Stimulated activated CD4-positive, alpha-beta T cell treated with anti-CD3 and anti-CD28 coated beads, Interleukin-1b, Interleukin-23, amount 100 ng/mL, for 48 hours (primary cell): Measurements from ENCODE around the gene PHLDB2.

Source experiments
- DNase-seq: peaks from one replicate; pipeline ENCODE4 v3.0.0-alpha.2; 2020

PHLDB2 gene

DNA sequence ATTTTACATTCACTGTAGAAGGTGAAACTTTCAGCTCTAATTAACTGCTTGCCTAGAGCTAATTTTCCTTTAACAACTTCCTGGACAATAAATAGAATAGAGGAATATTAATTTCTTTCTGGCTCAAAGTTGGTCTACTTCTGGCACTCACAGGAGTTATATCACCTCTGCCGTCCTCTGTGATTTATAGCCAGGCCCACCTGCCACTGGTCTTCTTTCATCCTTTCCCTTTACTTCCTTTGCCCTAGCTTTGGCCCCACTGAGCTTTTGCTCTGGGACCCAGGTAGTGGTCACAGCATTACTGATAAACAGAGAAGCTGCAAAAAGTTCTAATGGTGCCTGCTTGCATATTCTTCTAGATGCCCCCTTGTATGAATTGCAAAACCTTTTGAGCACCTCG, 70.4 kb downstream of the PHLDB2 start:
- DNase-seq = no peak

DNA sequence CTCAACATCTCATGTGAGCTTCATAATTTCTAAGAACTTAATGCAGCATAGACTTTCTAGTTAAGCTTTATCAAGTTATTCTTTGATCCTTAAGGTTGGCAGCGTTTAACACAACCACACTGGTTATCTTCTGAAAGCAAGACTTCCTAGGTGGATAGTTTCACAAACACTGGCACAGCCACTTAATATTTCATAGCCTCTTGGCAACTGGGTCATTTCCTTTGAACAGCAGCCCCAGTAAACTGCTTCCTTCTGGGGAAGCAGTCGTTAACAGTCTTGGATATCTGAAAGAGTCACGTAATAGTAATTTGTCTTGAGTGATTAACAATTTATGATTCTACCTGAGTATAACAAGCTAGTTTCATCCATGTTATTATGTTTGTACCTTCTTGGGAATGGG, 73.9 kb downstream of the PHLDB2 start:
- DNase-seq = no peak

DNA sequence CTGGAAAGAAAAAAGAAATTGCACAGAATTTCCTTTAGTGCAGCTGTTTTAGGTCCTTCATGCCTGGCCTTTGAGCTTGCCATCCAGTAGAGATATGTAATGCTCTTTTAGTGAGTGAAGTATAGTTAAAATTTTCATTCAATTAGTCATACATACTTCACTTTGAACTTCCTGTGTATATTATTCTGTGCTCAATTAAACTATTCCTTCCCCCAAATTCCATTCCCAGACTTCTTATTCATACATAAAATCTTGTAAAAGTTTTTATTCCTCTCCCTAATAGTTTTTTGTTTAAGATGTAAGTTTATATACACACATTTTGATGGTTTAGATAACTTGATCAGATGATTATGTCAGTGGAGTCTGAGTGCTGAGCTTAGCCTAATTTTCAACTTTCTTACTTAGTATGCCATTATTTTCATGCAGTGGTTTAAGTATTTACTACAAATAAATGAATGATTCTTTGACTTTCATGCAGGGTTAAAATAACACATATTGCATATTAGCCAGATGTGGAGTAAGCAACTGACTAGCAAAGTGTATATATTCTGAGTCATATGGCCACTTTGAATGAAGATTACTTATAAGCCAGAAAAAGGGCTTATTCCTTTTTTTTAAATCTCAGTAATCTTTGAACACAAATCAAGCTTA, 77.3 kb downstream of the PHLDB2 start:
- DNase-seq = no peak

DNA sequence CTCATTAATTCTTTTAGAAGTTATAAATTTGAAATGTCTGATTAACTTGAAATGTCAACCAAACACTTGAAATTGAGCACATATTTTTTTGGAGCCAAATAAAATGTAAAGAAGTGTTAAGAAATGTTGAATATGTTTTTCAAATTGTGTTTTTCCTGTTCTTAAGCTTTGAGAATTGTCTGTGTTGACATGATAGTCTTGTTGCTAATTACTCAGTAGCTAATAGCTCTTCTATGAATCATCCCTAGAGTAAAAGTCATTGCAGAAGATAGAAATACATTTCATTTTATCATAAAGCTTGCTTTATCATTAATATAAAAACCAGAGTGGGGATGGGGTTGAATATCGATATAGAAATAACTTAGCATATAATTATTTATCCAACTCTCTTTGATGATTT, 77.9 kb downstream of the PHLDB2 start:
- no peak for DNase-seq

DNA sequence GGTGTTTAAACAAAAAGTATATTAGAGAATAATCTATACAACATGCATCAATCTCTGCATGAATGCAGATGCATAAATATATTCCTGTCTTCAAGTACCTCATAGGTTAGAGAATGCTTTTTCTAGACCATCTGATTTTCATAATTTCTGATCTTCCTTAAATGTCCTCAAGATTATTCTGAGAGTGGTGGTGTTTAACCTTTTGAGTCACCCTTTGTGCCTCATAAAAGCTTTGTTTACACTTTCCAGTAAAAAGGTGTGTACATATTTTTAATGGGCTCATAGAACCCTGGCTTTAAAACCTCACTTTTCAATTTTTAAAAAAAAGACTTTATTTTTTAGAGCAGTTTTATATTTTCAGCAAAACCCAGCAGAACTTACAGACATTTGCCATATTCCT, 78.8 kb downstream of the PHLDB2 start:
- no peak for DNase-seq

DNA sequence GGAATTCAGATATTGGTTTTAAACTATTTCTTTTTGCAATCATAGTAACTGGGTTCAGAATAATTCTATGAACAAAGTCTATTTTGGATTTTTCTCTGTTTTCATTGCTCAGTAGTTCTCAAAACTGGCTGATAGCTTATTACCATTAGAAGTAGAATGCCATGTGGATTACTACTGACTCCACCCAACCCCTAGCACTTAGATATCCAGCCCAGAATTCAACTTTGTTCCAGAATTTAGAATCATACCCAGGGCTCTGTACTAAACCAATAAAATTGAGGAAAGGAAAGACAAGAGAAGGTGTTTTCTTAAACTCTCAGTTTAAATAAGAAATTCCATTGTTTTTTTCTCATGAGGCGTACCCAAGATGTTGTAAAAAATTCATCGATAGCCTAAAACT, 80.8 kb downstream of the PHLDB2 start:
- DNase-seq = no peak

DNA sequence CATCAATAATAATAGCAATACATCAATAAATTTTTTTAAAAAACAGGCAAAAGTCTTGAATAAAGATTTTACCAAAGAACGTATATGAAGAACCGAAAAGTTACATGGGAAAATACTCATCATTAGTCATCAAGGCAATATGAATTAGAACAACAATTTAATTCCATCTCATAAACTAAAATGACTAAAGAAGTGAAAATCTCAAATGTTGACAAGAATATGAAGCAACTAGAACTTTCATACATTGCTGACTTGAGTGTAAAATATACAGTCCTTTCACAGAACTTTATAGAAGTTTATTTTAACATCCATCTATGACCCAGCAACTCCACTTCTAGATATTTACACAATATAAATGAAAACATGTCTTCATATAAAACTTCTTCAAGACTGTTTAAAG, 84.5 kb downstream of the PHLDB2 start:
- no peak for DNase-seq

DNA sequence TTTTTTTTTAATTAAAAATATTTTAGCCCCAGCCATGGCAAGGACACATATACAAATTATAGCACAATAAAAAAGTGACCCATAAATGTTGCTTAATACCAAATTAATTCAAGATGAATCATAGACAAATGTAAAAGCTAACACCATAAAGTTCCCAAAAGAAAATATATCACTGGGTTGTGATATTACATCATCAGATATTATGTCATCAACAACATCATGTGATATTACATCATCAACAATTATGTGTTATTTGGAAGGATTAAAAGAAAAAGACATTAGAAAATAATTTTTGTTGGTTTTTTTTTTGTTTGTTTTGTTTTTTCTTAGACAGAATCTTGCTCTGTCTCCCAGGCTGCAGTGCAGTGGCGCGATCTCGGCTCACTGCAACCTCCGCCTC, 85.3 kb downstream of the PHLDB2 start:
- no peak for DNase-seq

DNA sequence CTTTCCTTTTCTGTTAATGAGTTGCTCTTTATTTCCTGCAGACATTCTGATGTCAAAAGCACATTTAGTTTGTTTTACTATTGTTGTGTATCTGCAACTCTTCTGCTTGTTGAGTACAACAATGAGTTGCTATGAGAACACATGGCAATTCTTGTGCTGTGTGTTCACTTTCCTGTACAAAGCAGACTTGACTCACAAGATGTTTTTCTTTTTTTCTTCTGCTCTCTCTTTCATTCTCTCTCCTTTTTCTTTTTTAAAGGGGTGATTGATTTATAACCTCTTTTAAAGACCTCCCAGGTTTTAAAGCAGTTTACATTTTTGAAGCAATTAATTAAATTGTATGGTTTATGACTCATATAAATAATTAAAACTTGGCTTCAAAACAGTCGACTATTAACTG, 88.2 kb downstream of the PHLDB2 start:
- DNase-seq = no peak

DNA sequence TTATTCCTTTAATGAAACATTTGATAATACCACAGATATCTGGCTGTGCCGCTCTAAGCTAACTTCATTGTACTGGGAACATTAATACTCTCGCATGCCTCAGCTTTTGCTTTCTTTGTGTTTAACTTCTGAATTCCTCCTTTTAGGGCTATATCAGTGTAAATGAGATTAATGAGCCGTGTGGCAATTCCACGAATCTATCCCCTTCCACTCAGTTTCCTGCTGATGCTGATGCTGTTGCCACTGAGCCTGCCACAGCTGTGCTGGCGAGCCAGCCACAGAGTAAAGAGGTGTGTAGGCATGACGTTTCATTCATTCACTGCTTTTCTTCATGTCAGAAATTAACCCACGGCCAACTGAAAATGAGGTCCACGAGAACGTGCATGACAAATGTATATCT, 89.7 kb downstream of the PHLDB2 start:
- no peak for DNase-seq

DNA sequence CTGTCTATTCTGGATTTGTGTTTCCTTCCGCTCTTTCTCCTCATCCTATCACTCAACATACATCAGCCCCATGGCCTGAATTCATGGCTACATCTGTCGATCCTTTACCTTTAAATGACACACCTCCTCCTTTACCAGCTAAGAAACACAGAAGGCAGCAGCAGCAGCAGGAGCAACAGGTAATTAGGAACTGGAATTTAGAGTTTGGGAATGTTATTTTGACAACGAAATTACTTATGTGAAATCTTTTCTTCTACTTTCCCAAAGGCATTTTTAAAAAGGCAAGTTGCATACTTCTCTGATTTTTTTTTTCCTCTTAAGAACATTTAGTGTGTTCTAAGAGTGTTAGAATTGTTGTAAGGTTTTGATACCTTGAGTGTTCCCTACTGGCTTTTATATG, 90.6 kb downstream of the PHLDB2 start:
- DNase-seq = no peak

DNA sequence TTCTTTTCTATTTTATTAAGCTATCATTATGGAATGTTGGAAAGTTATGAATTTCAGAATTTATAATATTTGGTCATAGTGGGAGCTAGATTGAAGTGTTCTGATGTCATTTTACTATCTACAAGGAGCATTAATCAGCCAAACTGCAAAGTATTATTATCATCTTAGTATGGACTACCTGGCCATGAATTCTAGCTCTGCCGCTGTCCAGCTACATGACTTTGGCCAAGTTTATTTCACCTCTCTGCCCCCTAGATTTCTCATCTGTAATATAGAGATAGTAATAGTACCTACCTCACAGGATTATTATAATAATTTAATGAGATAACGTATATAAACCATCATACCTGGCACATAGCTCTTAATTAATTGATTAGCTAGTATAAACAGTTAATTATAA, 92.0 kb downstream of the PHLDB2 start:
- DNase-seq = no peak

DNA sequence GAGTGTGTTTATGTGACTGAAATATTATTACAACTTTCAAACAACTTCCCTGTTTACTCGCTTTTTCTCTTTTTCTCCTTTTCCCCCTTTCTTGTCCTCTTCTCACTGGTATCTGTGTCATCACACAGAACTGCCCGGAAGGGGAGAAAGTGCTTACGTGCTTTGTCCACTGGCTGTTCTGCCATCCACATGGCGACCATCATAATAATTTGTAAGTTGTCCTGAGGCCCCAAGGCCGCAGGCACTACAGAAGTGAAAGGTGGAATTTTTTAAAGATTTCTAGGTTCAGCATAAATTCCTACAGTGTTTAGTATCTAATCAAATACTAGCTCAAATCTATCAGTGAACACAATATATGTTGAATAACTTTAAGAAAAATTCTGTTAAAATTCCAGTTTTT, 93.0 kb downstream of the PHLDB2 start:
- no peak for DNase-seq

DNA sequence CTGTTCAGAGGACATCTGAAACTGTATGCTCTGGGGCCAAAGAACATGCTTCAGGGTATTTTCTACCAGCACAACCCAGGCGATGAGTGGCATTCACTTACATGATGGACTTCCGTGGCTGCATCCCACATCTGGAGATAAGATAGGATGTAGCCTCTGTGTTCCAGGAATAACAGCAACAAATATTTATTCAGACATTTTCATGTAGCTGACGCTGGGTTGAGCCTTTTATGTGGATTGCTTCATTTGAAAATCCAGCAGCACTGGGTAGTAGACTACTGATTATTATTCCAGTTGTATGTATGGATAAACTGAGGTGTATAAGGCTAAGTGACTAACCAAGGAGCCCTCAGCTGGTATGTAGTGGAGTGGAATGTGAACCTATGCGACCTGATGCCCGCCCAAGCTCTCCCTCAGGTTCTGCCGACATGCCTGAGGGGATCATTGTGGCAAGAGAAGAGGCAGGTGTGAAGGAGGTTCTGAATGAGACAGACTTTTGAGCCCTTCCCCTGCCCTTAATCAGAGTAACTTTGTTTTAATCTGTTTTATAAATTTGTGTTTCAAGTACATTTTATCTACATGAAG, 93.9 kb downstream of the PHLDB2 start:
- DNase-seq = no peak

DNA sequence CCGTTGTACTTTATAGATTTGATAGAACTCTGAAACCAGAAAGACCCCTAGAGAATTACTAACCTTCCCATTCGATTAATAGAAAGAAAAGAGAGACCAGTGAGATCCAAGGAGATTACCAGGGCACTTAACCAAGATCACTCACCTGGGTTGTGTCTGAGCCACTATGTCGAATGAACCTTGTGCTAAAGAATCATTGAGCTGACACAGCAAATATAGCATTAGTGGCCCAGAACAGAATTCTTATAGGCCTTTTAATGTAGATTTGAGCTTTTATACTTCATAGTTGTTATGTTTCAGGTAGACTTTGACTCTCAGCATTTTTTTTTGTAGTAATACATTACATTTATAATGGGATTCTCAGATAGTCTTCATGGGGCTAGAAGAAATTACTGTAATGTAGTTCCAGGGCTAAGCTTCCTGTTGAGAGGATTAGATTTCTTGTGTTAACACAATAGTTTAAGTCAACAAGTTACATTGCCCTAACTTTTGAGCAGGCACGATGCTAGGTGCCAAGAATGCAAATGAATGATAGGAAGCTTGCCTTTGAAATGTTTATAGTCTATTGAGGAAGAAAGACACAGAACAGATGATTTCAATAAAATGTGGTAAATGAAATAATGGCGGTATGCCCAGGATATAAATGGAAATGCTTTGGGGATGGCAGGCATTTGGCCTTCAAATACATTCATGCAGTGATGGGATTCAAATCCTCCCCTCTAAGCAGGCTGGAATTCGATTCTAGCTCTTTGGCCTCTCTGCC, 95.3 kb downstream of the PHLDB2 start:
- DNase-seq = no peak

DNA sequence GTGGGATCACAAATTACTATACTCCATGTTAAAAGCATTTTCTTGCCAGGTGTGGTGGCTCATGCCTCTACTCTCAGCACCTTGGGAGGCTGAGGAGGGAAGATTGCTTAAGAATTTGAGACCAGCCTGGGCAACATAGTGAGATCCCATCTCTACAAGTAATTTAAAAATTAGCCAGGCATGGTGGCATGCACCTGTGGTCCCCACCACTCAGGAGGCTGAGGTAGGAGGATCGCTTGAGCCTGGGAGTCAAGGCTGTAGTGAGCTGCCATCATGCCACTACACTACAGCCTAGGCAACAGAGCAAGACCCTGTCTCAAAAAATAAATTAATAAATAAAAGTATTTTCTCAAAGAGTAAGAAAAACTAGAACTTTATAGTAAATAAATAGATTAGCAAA, 96.8 kb downstream of the PHLDB2 start:
- DNase-seq = no peak

DNA sequence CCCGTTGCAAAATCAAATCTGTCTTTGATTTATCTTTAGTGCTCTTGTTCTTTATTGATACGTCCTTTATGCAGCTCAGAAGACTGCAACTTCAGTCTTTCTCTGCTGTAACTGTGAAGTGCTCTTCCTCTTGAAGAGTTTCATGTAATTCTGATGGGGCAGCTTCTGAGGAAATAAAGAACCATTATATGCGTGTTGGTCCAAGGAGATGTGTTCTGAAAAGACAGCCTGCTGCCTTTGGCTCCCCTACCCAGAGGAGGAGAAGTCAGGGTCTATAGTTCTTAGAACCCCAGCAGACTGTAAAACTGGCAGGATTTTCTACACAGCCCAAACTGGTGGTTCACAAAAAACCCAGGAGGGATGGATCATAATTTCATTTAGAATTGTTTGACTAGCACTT, 97.4 kb downstream of the PHLDB2 start:
- no peak for DNase-seq

DNA sequence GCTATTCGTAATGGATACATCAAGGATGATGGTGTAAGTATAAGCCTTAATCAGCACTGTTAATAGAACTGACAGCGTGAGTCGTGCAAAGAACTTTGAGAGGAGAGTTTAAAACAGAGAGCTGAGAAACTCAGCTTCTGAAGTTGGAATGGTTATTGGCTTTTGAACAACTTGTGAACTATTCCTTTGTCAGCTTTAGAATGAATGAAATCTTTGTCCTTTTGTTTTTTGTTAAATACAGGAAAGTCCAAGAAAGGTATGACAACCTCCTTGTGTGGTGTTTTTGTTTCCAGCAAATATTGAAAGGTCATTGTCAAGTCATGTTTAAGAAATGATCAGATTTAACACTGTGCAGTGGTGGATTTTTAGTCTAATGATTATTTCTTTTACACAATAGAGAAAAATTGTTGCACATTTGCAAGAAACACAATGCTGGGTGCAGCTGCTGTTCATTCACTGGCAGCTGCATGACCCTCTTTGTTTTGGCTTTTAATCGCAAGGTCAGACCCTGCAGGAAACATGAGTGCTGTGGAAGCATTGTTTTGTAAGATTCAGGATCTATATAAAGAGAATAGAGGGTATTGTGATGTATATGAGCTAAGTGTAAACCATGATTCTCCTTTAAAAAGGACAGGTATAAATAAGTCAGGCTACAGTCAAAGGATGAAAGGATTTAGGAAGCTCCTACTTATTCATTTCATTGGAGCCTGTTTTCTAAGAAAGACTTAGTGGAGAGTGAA, 98.1 kb downstream of the PHLDB2 start:
- no peak for DNase-seq

DNA sequence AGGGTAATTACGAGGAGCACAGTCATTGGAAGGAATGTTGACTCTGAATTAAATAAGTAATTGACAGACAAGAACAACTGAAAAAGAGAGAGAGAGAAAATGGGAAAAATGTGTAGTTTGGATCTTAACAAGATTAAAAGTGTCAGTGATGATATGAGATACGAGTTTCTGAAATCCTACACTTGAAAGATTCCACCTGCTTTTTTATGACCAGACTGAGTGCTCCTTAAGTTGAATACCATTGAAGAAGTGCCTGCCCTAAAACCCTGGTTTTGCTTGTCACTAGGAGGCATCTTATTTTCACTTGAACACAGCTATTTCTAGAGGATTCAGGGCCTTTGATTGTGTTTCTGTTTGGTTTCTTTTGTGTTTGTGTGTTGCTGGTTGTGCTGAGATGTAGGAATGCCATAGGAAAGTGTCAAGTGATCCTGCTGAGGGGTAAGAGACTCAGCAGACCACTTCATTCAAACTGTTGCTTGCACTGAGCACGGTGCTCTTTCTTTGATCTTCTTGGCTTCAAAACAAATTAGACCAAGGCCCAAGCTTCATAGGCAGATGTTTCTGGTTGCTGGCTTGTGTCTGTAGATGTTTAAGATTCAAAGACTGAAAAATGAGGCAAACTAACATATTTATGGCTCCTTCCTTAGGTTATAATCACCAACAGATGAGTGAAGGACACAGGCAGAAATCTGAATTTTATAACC, 102.5 kb downstream of the PHLDB2 start:
- no peak for DNase-seq

DNA sequence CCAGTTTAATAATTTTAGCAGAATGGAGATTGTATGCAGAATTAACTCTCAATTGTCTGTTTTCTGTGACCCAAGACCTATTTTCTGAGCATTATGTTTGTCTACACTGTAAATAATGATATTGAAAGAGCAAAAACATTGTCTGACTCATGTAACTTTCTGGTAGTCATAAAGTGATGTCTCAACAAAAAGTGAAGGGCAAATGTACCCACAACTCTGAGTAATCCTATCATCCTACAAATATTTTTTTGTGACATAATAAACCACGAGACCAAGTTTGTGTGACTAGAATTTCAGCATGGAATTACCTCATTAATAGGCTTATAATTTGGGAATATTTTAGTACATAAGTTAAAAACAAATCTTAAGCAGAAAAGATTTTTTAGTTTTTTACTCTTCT, 104.4 kb downstream of the PHLDB2 start:
- no peak for DNase-seq

DNA sequence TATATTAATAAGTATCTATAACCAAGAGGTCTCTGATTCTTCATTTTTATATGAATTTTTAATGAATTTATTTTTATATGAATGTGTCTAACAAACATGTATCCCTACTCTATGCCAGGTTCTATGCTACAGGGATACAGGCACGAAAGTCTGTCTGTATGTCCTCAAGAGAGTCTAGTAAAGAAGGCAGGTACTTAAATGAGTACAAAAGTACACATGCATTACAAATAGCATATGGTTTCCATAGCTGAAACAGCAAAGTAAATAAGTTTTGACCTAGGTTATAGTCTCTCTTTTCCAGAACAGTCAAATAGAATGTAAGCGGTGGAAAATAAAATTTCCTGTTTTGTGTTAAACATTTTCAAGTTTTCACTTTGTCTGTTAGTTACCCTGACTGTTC, 106.4 kb downstream of the PHLDB2 start:
- no peak for DNase-seq

DNA sequence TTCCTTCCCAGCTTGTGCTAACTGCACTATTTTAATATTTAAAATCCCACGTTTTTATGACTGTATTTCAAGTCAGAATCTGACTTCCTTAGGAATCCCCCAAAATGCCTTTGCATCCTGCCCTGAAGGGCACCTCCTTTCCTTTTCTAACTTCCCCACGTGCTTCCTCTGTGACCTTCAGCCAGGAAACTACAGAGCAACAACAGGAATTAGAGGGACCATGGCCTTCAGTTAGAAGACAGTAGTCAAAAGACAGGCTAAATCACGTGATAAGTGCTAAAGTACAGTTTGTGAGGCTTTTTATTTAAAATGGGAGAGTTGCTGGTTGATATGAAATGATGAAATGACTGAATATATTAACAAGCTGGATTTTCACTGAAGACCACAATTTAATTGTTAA, 108.0 kb downstream of the PHLDB2 start:
- DNase-seq = no peak

DNA sequence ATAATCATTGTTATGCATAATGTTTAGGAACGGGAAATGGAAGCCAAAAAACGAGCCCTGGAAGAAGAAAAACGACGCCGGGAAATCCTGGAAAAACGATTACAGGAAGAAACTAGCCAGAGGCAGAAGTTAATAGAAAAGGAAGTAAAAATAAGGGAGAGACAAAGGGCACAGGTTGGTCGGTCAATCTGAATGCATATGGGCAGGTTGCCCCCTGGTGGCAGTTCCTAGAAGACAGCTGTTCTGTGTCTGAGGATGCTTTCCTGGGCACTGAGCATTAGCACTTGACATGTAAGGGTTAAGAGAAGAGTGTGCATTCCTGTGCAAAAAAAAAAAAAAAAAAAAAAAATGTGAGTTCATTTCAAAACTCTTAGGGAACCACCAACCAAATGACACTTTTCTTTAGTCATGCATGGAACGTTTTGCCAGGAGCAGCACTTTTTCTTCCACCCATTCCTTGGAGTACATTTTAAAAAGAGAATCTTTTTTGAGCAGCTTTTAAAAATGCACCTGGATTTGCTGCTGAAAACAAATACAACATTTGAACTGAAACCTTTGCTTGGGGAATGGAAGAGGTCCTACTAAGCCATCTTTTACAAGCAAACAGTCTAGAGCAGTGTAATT, 108.7 kb downstream of the PHLDB2 start:
- peak; percentile 80 for DNase-seq
